ENCODE measurements around the gene HOXD3. TPM values are rescaled to one million over a fixed set of nuclear protein-coding genes. Genes with fewer than 3 reads are reported as not detected.

HOXD3 gene
- total and polyA plus RNA-seq, 12 donors, result 0.10 to 1.1 (median 0.27) TPM; not detected in 5

- Histone ChIP-seq H3K4me1 (peaks cover 0 to 29% (median 9%) of the 10 kb centered on the region in 9 donors), H3K27ac (no peak overlapping the region), H3K4me3 (no peak overlapping the region), H3K36me3 (no peaks in the 10 kb centered on the region), H3K9me3 (no peaks in the 10 kb centered on the region), H3K27me3 (peaks cover 40 to 100% (median 100%) of the 10 kb centered on the region in 7 donors)
- no peak for TF ChIP-seq CTCF (IDR thresholded peaks at IDR 0.05)
- DNase-seq (no peak), ATAC-seq (no peak)
- WGBS, 2 donors, result 54 to 63% methylated on average over 1 of the region's 1 CpG
- intact Hi-C loops (cut with DNase I), result no loop called here
Observed at GRCh38 chr2:176167398-176167797, 10.3 kb downstream of the HOXD3 start.

GRCh38 chr2:176169181-176169580 is 12.1 kb downstream of the HOXD3 start:
- 88 to 89% methylated on average over 5 of the region's 5 CpGs for WGBS, 2 donors
- H3K4me1 ChIP-seq, result peaks cover 0 to 27% (median 9%) of the 10 kb centered on the region in 9 donors
- ATAC-seq (no peak), DNase-seq (no peak)
- no peak overlapping the region for H3K27ac ChIP-seq
- intact Hi-C loops (cut with DNase I), result no loop called here
- no peaks in the 10 kb centered on the region for H3K36me3 ChIP-seq
- peaks cover 33 to 100% (median 100%) of the 10 kb centered on the region in 7 donors for H3K27me3 ChIP-seq
- H3K4me3 ChIP-seq, result no peak overlapping the region
- no peak for TF ChIP-seq CTCF (IDR thresholded peaks at IDR 0.05)
- H3K9me3 ChIP-seq, result no peaks in the 10 kb centered on the region

GRCh38 chr2:176169711-176170110 is 12.6 kb downstream of the HOXD3 start:
- ATAC-seq (no peak), DNase-seq (no peak)
- intact Hi-C loops (cut with DNase I), result no loop called here
- no peak for TF ChIP-seq CTCF (IDR thresholded peaks at IDR 0.05)
- no peaks in the 10 kb centered on the region for H3K9me3 ChIP-seq
- peaks cover 31 to 100% (median 100%) of the 10 kb centered on the region in 7 donors for H3K27me3 ChIP-seq
- 67 to 75% methylated on average over 2 of the region's 2 CpGs for WGBS, 2 donors
- no peaks in the 10 kb centered on the region for H3K36me3 ChIP-seq
- H3K4me3 ChIP-seq, result no peak overlapping the region
- H3K4me1 ChIP-seq, result peaks cover 0 to 26% (median 6%) of the 10 kb centered on the region in 9 donors
- no peak overlapping the region for H3K27ac ChIP-seq

GRCh38 chr2:176170602-176171305 is 13.6 kb downstream of the HOXD3 start:
- Histone ChIP-seq H3K36me3 (no peaks in the 10 kb centered on the region), H3K27ac (no peak overlapping the region), H3K4me1 (peaks cover 0 to 18% (median 5%) of the 10 kb centered on the region in 9 donors), H3K27me3 (peaks cover 23 to 100% (median 100%) of the 10 kb centered on the region in 7 donors), H3K9me3 (no peaks in the 10 kb centered on the region), H3K4me3 (no peak overlapping the region)
- 92 to 94% methylated on average over 1 of the region's 1 CpG for WGBS, 2 donors
- no peak for TF ChIP-seq CTCF (IDR thresholded peaks at IDR 0.05)
- no peak for ATAC-seq
- intact Hi-C loops (cut with DNase I), result no loop called here
- no peak for DNase-seq
